GM12872 (cell line): ENCODE data around the gene SCN10A.

Experiments
- CTCF ChIP-seq: IDR thresholded peaks from 3 replicates; pipeline ENCODE4 v1.5.1; 2011; ENCODE audit warnings: low read depth, mild to moderate bottlenecking, low read length, moderate library complexity; ENCODE audit not compliant: insufficient read depth

The SCN10A gene

GRCh38 chr3:38731522-38731921, 84.5 kb downstream of the SCN10A start:
- TF ChIP-seq CTCF, result no peak

- no peak for TF ChIP-seq CTCF
These were observed 85.7 kb downstream of the SCN10A start for GRCh38 chr3:38730281-38730680.

- no peak for TF ChIP-seq CTCF
These were observed 88.0 kb downstream of the SCN10A start for GRCh38 chr3:38728008-38728407.

GRCh38 chr3:38726751-38727150, 89.3 kb downstream of the SCN10A start:
- no peak for TF ChIP-seq CTCF

- TF ChIP-seq CTCF, result no peak
These were observed 90.1 kb downstream of the SCN10A start for GRCh38 chr3:38725726-38726419.

- no peak for TF ChIP-seq CTCF
These were observed 91.7 kb downstream of the SCN10A start for GRCh38 chr3:38724392-38724736.

- TF ChIP-seq CTCF, result no peak
These were observed 92.2 kb downstream of the SCN10A start for GRCh38 chr3:38723569-38724391.
